BJ (cell line): Measurements from ENCODE around the gene SH3RF1. TPM values are rescaled to one million over a fixed set of nuclear protein-coding genes. Genes with fewer than 3 reads are reported as not detected.

Experiments
- CTCF ChIA-PET: fragments of 350-600 bp; formaldehyde crosslinking; extraction: SDS; loops from one replicate; lab custom pipeline; 2021; ENCODE audit warnings: antibody characterized with exemption, inconsistent platforms; lab: Yijun Ruan, JAX
- POLR2A ChIA-PET: fragments of 300-600 bp; sonication (Branson Sonifier 250); formaldehyde crosslinking; extraction: SDS; loops from one replicate; lab custom pipeline; 2021; ENCODE audit warnings: antibody characterized with exemption; lab: Charles Lee
- DNase-seq: peaks from one replicate; pipeline ENCODE4 v3.0.0-alpha.2; 2011; ENCODE audit warnings: low read depth
- H3K27me3 ChIP-seq: 2 replicates; pipeline ENCODE4 v1.6.0; 2011; ENCODE audit warnings: low read length; ENCODE audit not compliant: control insufficient read depth, insufficient read depth
- H3K36me3 ChIP-seq: 2 replicates; pipeline ENCODE4 v1.5.1; 2011; ENCODE audit warnings: low read length; ENCODE audit not compliant: control insufficient read depth, insufficient read depth
- H3K4me3 ChIP-seq: 2 replicates; pipeline ENCODE4 v1.5.1; 2011; ENCODE audit warnings: low read depth, mild to moderate bottlenecking, control low read depth, low read length
- CTCF ChIP-seq: IDR thresholded peaks from 2 replicates; pipeline ENCODE4 v1.5.1; 2011; ENCODE audit warnings: low read depth, mild to moderate bottlenecking, control low read depth, inconsistent platforms, low read length, moderate library complexity; ENCODE audit not compliant: insufficient read depth
- polyA minus RNA-seq: library from RNA; depleted of rRNA, polyadenylated mRNA; stranded (reverse); fragments of >200 nt; gene quantifications from 2 replicates; pipeline ENCODE4 v1.2.3, GENCODE V29; 2011; rRNA and poly(A)+ RNA removed
- polyA plus RNA-seq: library from polyadenylated mRNA; depleted of rRNA; stranded (reverse); fragments of >200 nt; gene quantifications from 2 replicates; pipeline ENCODE4 v1.2.3, GENCODE V29; 2011; rRNA removed

Gene SH3RF1
- polyA plus RNA-seq: 20.0 and 38.8 TPM in 2 replicates
- polyA minus RNA-seq: 82.0 and 103 TPM in 2 replicates

- DNase-seq: no peak
- ChIA-PET CTCF (interaction anchor here (0.8 to 1.4 kb wide), 2 partner anchors 118 to 124 kb away, joined by 3 read pairs; no protein-coding TSS in a partner anchor), POLR2A (no interaction called here)
- TF ChIP-seq CTCF: peak; percentile 23; the same call in 1 of the 2 replicates
- Histone ChIP-seq H3K36me3 (no peaks in the 10 kb centered on the region), H3K4me3 (peak within 1 kb of the TSS; percentile 98), H3K27me3 (no peaks in the 10 kb centered on the region)
Observed at GRCh38 chr4:169270810-169271691, at the start of gene SH3RF1. Gene SH3RF1, minus strand, starts transcription at chr4:169270956. Its CDS starts 1,744 bp downstream, at chr4:169269212.

- TF ChIP-seq CTCF: no peak
- no peak for DNase-seq
- H3K27me3 ChIP-seq: no peaks in the 10 kb centered on the region
- no peaks in the 10 kb centered on the region for H3K36me3 ChIP-seq
- no peak overlapping the region for H3K4me3 ChIP-seq
- POLR2A ChIA-PET: no interaction called here
- CTCF ChIA-PET: no interaction called here
Observed at GRCh38 chr4:169315530-169316343, 45.0 kb upstream of the SH3RF1 start.

GRCh38 chr4:169314906-169315305 lies 44.1 kb upstream of the SH3RF1 start:
- POLR2A ChIA-PET: interaction anchor here (0.9 kb wide), 1 partner anchor 23 kb away, joined by 3 read pairs; no protein-coding TSS in a partner anchor
- no peak overlapping the region for H3K4me3 ChIP-seq
- no peak for TF ChIP-seq CTCF
- H3K36me3 ChIP-seq: no peaks in the 10 kb centered on the region
- CTCF ChIA-PET: interaction anchor here (1.0 kb wide), 1 partner anchor 10 kb away, joined by 3 read pairs; no protein-coding TSS in a partner anchor
- no peaks in the 10 kb centered on the region for H3K27me3 ChIP-seq
- no peak for DNase-seq

GRCh38 chr4:169313732-169314131 lies 43.0 kb upstream of the SH3RF1 start:
- ChIA-PET POLR2A (no interaction called here), CTCF (no interaction called here)
- no peak for DNase-seq
- H3K36me3 ChIP-seq: no peaks in the 10 kb centered on the region
- H3K27me3 ChIP-seq: no peaks in the 10 kb centered on the region
- no peak for TF ChIP-seq CTCF
- H3K4me3 ChIP-seq: no peak overlapping the region
